ENCODE measurements around the gene ODR4.
A peak's percentile ranks its signal among the peaks of the same experiment; 100 is the strongest.
"Not testable (repeated sequence)": the region's sequence is repeated elsewhere in the genome, so short reads cannot be mapped to it uniquely, and the experiment has no call there.

Gene ODR4

GRCh38 chr1:186375152-186375928 lies at the start of gene ODR4, which contains the start of gene TPR:
Gene ODR4 (plus strand): TSS chr1:186375838. CDS start chr1:186379786, 3,948 bp downstream.
Gene TPR (minus strand): TSS chr1:186375253. CDS start chr1:186375028, 225 bp downstream.
- peak; percentile 99 to 100 for DNase-seq

GRCh38 chr1:186326009-186326408 lies 49.6 kb upstream of the ODR4 start:
- no peak for DNase-seq

DNA sequence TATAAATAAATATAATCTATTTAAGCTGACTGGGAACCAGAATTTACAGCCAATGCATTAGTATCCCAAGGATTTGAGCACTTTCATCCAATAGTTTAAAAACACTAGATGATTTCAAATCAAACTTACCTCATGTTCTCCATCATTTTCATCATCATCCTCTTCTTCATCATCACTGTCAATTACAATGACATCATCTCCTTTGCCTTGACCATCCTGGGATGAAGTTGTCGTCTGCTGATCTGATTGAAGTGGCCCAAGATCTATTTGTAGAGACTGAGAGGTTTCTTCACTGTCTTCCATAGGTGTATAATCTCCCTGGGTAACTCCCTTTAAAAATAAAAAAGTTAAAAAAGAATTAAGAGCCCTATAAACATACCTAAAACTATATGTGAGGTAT lies 48.3 kb upstream of the ODR4 start:
- no peak for DNase-seq

DNA sequence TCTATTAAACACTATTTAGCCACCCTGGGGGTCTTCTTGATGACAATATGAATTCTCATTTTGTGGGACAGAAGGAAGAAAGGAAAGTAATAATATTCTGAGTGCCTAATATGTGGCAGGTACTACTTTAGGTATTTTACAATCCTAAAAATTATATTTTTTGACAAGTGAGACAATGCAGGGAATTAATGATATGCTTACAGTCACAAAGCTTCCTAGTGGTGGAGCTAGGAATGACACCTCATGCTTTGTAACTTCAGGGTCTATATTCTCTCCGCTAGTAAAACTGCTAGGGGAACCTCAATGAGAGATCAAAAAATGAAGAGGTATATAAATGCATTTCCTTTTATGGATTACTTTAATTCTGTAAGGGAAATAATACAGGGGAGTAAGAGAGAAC lies 44.9 kb upstream of the ODR4 start:
- no peak for DNase-seq

GRCh38 chr1:186337554-186337953 lies 38.1 kb upstream of the ODR4 start:
- DNase-seq, result no peak

- no peak for DNase-seq
Observed at GRCh38 chr1:186340772-186341171, 34.9 kb upstream of the ODR4 start.

DNA sequence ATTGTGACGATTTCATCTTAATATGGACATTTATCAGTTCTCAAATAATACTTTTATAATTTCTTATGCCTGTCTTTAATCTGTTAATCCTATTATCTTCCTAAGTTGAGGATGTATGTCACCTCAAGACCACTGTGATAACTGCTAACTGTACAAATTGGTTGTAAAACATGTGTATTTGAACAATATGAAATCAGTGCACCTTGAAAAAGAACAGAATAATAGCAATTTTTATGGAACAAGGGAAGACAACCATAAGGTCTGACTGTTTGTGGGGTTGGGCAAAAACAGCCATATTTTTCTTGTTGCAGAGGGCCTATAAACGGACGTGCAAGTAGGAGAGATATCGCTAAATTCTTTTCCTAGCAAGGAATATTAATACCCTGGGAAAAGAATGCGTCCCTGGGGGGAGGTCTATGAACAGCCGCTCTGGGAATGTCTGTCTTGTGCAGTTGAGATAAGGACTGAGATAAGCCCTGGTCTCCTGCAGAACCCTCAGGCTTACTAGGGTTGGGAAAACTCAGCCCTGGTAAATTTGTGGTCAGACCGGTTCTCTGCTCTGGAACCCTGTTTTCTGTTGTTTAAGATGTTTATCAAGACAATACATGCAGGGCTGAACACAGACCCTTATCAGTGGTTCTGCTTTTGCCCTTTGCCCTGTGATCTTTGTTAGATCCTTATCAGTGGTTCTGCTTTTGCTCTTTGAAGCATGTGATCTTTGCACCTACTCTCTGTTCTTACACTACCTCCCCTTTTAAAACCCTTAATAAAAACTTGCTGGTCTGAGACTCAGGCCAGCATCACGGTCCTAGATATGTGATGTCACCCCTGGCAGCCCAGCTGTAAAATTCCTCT lies 27.6 kb upstream of the ODR4 start:
- DNase-seq, result not testable (repeated sequence)

GRCh38 chr1:186374303-186375151 lies 1.1 kb upstream of the ODR4 start:
- peak; percentile 10 to 61 for DNase-seq

DNA sequence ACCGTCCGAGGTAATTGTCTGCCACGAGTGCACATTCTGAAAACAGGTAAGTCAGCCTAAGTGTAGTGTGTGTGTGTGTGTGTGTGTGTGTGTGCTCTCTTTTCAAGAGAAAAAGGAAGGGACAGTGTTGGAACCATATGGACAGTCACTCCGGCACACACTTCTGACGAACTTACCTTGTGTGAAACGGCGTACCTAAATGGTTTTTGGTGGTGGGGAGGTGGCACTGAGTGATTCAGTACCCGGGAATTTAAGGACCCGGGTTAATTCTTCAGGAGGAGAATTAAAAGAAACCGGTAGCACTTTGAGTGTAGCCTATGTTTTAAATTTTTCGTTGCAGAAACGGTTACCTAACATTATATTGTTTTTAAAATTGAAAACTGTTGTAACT lies 286 bp downstream of the ODR4 start:
- DNase-seq, result peak; percentile 53 to 78

DNA sequence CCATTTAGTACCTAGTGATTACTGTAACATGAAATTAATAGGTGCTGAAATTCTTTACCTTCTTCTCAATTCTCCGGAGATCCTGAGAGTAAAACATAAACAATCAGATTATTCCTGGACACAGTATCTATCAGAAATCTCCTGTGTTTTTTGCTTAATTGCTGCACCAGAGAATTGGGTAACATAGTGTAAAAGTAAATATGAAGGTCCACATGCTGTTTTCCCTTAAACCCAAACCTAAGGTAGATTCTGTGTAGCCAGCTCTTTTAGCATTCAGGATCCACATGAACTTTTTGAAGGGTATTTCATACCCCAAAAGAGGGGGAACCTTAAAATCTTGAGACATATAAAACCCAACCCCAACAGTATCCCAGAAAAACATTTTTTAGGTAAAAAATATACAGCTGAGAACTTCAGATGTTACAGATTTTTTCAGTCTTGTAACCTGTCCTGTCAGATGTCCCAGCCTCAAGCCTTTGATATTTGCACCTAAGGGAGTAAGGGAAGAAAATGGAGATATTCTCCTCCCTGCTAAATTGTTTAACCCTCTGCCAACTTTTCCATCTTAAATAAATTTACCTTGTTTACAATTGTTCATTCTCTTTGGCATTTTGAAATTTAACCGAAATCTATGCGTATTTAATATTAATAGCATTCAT lies 11.2 kb downstream of the ODR4 start:
- DNase-seq, result no peak

- DNase-seq, result no peak
Observed at GRCh38 chr1:186390925-186391324, 15.3 kb downstream of the ODR4 start.

DNA sequence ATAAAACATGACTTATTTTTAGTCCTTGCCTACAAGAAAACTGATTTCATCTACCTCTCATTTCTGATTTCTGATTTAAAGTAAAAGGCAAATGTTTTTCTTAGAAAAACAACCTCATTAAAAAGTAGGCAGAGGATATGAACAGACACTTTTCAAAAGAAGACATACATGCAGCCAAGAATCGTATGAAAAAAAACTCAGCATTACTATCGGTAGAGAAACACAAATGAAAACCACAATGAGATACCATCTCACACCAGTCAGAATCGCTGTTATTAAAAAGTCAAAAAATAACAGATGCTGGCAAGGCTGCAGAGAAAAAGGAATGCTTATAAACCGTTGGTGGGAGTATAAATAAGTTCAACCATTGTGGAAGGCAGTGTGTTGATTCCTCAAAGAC lies 16.2 kb downstream of the ODR4 start:
- no peak for DNase-seq

- not testable (repeated sequence) for DNase-seq
Observed at GRCh38 chr1:186392711-186393110, 17.1 kb downstream of the ODR4 start.

- not testable (repeated sequence) for DNase-seq
Observed at GRCh38 chr1:186401446-186401845, 25.8 kb downstream of the ODR4 start.

- DNase-seq, result peak in 1 of 2 experiments; percentile 23
Observed at GRCh38 chr1:186403632-186404031, 28.0 kb downstream of the ODR4 start.

DNA sequence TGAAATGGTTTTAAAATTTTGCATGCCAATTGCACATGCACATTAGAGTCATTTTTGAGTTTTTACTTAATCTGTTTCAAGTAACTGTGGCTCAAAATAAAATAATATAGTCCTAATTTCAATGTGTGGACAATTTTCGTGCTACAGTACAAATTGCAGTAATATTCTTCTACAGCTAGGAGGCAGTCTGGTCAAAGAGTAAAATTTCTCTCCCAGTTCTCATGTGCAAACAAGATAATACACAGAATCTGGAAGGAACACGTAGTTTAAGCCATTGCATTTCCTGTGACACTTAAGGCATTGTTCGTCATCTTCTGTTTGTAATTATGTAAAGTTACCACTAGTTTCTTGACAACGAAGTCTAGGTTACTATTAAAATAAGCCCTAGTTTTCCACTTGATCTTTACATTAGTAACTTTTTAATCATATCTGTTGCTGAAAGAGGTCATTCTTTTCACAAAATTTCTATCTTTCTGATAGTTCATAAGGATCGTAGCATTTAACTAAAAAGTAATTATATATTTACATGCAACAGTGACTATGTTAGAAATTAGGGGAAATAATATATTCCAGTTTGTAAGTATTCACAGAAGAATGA lies 28.9 kb downstream of the ODR4 start:
- peak; percentile 8 to 63 for DNase-seq

DNA sequence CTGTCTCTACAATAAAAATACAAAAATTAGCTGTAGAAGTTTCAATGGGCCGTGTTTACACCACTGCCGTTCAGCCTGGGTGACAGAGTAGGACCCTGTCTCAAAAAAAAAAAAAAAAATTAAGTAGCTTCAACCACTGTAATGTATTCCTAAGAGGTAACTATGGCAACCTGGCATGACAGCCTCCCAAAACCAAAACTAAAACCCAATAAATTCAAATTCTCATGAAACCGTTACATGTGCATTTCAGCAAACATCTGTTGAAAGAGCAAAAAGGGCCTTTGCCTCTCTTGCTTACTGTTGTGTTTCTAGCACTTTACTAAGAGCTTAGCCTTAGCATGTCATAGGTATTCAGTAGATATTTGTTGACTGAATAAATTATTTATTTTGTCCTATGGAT lies 33.5 kb downstream of the ODR4 start:
- DNase-seq, result no peak

GRCh38 chr1:186413319-186413718 lies 37.7 kb downstream of the ODR4 start:
- DNase-seq, result no peak

GRCh38 chr1:186418503-186418902 lies 42.9 kb downstream of the ODR4 start:
- no peak for DNase-seq

GRCh38 chr1:186420311-186420710 lies 44.7 kb downstream of the ODR4 start:
- no peak for DNase-seq

- no peak for DNase-seq
Observed at GRCh38 chr1:186420923-186421322, 45.3 kb downstream of the ODR4 start.

DNA sequence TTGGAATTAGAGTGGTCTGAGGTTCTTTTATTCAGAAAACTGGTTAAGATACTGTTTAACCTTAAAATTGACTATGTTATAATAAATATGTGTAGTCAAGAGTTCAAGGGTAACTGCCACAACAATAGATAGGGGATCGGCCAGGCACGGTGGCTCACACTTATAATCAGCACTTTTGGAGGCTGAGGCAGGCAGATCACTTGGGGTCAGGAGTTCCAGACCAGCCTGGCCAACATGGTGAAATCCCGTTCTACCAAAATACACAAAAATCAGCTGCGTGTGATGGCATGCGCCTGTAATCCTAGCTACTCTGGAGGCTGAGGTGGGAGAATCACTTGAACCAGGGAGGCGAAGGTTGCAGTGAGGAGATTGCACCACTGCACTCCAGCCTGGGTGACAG lies 45.8 kb downstream of the ODR4 start:
- DNase-seq, result no peak
